Endometrium (tissue), 2 donors: ENCODE data around the gene PLA2G15.

ENCODE experiments used
- FAIRE-seq: peaks from 2 replicates; lab custom pipeline; 2012; peaks lifted over from hg19 to GRCh38; lab: Jason Lieb, UNC
- donor health status: control.
- donor health status: control.

The PLA2G15 gene

GRCh38 chr16:68233085-68233834 lies 11.9 kb upstream of the PLA2G15 start:
- no peak for FAIRE-seq

- FAIRE-seq: no peak
Measured at GRCh38 chr16:68233835-68234187, 11.4 kb upstream of the PLA2G15 start.

GRCh38 chr16:68234188-68235107 lies 10.7 kb upstream of the PLA2G15 start:
- no peak for FAIRE-seq

- no peak for FAIRE-seq
Measured at GRCh38 chr16:68235108-68235886, 9.9 kb upstream of the PLA2G15 start.

- FAIRE-seq: no peak
Measured at GRCh38 chr16:68235887-68236136, 9.4 kb upstream of the PLA2G15 start, which contains the start of gene ESRP2. TSS of gene ESRP2 (minus strand) at chr16:68236127. CDS start at chr16:68236045, 82 bp downstream.

- FAIRE-seq: no peak
Measured at GRCh38 chr16:68236137-68236825, 8.9 kb upstream of the PLA2G15 start.

GRCh38 chr16:68236826-68237242 lies 8.3 kb upstream of the PLA2G15 start:
- FAIRE-seq: no peak

GRCh38 chr16:68237243-68238028 lies 7.7 kb upstream of the PLA2G15 start:
- FAIRE-seq: peak; percentile 97

- FAIRE-seq: no peak
Measured at GRCh38 chr16:68238029-68238345, 7.2 kb upstream of the PLA2G15 start.

GRCh38 chr16:68242085-68242484 lies 3.1 kb upstream of the PLA2G15 start:
- no peak for FAIRE-seq

- no peak for FAIRE-seq
Measured at GRCh38 chr16:68242926-68243858, 2.0 kb upstream of the PLA2G15 start.

GRCh38 chr16:68244481-68244902 lies 681 bp upstream of the PLA2G15 start:
- no peak for FAIRE-seq

GRCh38 chr16:68246121-68246520 lies 948 bp downstream of the PLA2G15 start:
- no peak for FAIRE-seq

- no peak for FAIRE-seq
Measured at GRCh38 chr16:68246666-68247065, 1.5 kb downstream of the PLA2G15 start.

GRCh38 chr16:68247400-68247799 lies 2.2 kb downstream of the PLA2G15 start:
- no peak for FAIRE-seq

GRCh38 chr16:68247932-68248331 lies 2.8 kb downstream of the PLA2G15 start:
- FAIRE-seq: no peak

GRCh38 chr16:68249371-68249770 lies 4.2 kb downstream of the PLA2G15 start:
- no peak for FAIRE-seq

- FAIRE-seq: no peak
Measured at GRCh38 chr16:68250951-68251350, 5.8 kb downstream of the PLA2G15 start.

GRCh38 chr16:68251832-68252231 lies 6.7 kb downstream of the PLA2G15 start:
- no peak for FAIRE-seq

- no peak for FAIRE-seq
Measured at GRCh38 chr16:68252383-68252782, 7.2 kb downstream of the PLA2G15 start.
